Astrocyte of the cerebellum (primary cell): ENCODE data around the gene ARID3B.

Experiments used
- DNase-seq: peaks from one replicate; pipeline ENCODE4 v3.0.0-alpha.2; 2011; ENCODE audit warnings: low read depth
- H3K4me3 ChIP-seq: 2 replicates; pipeline ENCODE4 v1.5.1; 2011; ENCODE audit warnings: mild to moderate bottlenecking, low read depth, low read length, moderate library complexity
- in situ Hi-C: cut with HindIII; loops from 2 replicates; pipeline ENCODE4 v1.10.0; 2017; ENCODE audit warnings: low sequenced_read_pairs
- TF ChIP-seq, protein P1 (sequence below): IDR thresholded peaks from 2 replicates; pipeline ENCODE4 v1.5.1; 2012; ENCODE audit warnings: low read length, low read depth, moderate library complexity, mild to moderate bottlenecking; ENCODE audit errors: missing control alignments

ARID3B gene

DNA sequence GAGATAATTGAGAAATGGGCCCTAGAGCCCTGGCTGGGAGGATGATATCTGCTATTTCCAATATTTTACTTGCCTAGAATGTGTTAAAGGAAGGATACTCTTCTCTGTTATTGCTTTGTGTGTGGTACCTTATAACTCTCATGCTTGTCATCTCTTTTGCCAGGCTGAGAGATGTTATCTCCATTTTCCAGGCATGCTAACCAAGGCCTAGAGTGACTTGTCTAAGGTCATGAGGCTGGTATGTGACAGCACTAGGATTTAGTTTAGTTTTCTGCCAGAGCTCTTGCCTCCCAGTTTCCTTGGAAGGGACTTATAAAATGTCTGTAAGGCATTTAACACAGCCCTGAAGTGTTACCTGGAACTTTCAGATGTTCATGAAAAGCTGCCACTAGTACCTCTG lies 76.0 kb downstream of the ARID3B start:
- peak overlapping the region; percentile 99 for H3K4me3 ChIP-seq
- DNase-seq = no peak
- in situ Hi-C loops = no loop called here
- TF ChIP-seq, protein P1, sequence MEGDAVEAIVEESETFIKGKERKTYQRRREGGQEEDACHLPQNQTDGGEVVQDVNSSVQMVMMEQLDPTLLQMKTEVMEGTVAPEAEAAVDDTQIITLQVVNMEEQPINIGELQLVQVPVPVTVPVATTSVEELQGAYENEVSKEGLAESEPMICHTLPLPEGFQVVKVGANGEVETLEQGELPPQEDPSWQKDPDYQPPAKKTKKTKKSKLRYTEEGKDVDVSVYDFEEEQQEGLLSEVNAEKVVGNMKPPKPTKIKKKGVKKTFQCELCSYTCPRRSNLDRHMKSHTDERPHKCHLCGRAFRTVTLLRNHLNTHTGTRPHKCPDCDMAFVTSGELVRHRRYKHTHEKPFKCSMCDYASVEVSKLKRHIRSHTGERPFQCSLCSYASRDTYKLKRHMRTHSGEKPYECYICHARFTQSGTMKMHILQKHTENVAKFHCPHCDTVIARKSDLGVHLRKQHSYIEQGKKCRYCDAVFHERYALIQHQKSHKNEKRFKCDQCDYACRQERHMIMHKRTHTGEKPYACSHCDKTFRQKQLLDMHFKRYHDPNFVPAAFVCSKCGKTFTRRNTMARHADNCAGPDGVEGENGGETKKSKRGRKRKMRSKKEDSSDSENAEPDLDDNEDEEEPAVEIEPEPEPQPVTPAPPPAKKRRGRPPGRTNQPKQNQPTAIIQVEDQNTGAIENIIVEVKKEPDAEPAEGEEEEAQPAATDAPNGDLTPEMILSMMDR = no peak

DNA sequence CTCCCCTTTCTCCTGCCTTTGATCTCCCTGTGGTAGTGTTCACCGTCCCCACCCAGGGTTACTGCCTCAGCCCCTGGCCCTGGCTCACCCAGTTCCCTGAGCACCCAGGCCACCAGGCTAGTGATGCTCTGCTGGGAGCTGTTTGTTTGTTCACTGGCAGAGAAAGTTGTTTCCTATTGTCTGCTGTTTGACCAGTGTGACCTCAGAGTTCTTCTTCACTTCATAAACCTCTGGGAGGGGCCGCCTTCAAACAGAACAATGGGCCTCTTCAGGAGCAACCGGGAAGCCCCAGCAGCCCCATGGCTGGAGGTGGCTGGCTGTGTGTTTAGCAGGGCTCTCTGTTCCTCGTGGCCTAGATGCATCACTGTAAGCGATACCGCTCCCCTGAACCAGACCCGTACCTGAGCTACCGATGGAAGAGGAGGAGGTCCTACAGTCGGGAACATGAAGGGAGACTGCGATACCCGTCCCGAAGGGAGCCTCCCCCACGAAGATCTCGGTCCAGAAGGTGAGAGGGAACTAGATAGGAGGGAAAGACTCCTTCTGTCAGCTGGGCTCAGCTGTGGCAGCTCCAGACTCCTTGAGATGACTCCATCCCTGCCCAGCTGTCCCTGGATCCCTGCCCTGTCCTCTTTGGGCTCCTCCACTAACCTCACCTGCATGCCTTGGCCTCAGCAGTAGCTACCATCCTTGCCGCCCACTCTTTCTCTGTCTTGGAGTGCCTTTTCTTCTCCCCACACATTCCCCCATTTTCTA lies 78.0 kb downstream of the ARID3B start:
- no peak overlapping the region for H3K4me3 ChIP-seq
- TF ChIP-seq, protein P1 = no peak
- no peak for DNase-seq
- in situ Hi-C loops = no loop called here

DNA sequence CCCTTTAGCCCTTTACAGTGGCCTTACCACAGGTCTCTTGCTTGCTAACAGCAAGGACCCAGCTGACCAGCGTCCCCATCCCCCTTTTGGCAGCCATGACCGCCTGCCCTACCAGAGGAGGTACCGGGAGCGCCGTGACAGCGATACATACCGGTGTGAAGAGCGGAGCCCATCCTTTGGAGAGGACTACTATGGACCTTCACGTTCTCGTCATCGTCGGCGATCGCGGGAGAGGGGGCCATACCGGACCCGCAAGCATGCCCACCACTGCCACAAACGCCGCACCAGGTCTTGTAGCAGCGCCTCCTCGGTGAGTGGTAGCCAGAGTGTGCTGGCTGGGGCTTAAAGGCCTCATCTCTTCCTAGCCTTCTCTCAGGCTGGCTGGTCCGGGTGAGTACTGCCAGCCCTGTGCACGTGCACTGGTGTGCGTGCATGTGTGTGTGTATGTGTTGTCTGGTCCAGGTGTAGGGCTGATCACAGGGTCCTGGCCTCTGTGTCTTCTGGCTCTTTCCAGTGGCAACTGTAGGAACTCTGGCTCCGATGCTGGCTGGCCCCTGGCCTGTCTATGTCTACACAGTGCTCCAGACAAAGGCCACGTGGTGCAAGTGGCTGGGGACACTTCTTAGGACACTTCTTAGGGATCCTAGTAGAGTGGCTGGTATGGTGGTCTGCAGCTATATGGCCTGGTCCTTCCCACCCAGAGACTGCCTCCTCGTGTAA lies 79.1 kb downstream of the ARID3B start:
- DNase-seq = no peak
- in situ Hi-C loops = no loop called here
- no peak overlapping the region for H3K4me3 ChIP-seq
- TF ChIP-seq, protein P1 = no peak

DNA sequence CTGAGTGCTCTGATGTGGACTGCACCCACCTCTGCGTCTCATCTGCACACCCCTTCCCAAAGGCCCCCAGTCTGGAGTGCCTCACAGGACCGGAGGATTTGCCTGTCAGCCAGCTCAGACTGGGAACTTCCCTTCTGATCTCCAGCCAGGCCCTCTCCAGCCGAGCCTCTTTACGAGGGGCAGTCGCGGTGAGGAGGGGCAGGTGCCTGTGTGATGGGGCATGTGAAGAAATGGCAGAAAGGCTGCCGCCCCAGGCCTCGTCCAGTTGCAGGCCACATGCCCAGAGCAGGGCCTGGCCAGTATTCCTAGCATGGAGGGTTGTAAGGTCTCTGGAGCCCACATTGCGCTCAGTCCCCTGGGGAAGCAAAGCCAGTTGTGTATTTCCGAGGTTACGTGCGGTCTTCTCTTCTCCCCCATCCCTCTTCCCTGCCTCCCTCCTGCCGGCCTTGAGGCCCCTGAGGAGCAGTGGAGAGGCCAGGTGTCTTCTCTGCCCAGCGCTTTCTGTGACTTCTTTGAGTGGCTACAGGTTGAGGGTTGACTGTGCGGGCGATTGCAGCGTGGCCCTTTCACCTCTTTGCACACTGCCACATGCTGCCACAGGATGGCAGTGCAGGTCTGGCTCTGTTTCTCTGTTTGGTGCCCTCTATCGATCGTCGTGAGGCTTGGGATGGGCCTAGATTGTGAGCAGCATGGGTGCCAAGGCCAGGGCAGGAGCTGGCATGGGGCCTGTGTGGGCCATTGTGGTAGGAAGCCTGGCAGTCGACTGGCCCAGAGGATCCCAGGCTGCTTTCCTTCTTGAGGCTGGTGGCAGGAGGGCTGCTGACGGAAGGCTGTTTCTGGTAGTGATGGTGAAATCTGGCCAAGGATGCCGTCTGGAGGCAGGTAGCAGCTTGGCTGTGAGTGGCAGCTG lies 79.9 kb downstream of the ARID3B start:
- in situ Hi-C loops = no loop called here
- no peak for DNase-seq
- H3K4me3 ChIP-seq = no peak overlapping the region
- TF ChIP-seq, protein P1 = peak; percentile 98

DNA sequence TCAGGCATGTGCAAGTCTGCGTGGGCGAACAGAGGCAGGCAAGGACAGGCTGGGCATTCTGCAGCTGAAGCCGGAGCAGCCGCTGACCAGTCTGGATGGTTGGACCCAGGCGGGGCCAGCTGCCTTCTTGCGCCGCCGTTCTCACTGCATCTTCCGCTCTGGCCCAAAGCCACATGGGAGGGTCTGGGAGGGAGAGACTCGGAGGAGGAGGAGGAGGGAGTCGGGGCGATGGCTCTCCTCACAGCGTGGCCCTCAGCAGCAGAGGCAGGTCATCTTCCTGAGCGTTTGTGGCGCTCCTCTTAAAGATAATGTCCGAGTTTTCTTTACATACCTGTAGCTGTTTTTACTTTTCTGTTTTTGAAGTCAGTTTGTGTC lies 80.5 kb downstream of the ARID3B start:
- no peak for DNase-seq
- in situ Hi-C loops = no loop called here
- H3K4me3 ChIP-seq = no peak overlapping the region
- TF ChIP-seq, protein P1 = no peak

DNA sequence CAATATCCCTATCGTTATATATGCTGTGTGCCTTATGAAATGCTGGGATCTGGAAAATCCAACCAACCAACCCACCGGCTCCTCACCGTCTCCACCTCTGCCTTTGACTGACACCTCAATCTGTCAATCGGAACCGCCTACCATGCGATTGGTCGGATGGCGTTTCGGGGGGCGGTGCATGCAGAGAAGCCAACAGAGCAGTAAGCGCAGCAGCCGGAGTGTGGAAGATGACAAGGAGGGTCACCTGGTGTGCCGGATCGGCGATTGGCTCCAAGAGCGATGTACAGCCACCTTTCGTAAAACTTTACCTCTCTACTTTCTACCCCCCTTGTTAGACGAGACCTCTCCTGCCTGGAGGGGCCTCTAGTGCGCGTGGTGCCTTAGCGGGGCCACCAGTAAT lies 80.9 kb downstream of the ARID3B start:
- H3K4me3 ChIP-seq = no peak overlapping the region
- in situ Hi-C loops = no loop called here
- no peak for DNase-seq
- TF ChIP-seq, protein P1 = no peak
